GM12878 (cell line): Measurements from ENCODE around the gene BMP15.

ENCODE experiments used
- ATF3 ChIP-seq: IDR thresholded peaks from 2 replicates; pipeline ENCODE4 v1.6.1; 2011; ENCODE audit warnings: low read depth, mild to moderate bottlenecking, low read length, moderate library complexity, borderline replicate concordance; ENCODE audit errors: extremely low read depth
- CBX5 ChIP-seq: sonication (generic); IDR thresholded peaks from 2 replicates; pipeline ENCODE4 v1.6.1; 2016; ENCODE audit warnings: low read depth, moderate library complexity, mild to moderate bottlenecking, inconsistent platforms
- EZH2 ChIP-seq: IDR thresholded peaks from 2 replicates; pipeline ENCODE4 v1.6.1; 2012; ENCODE audit warnings: low read depth, mild to moderate bottlenecking, control low read depth, inconsistent platforms, low read length, borderline replicate concordance; ENCODE audit not compliant: control insufficient read depth
- HDAC2 ChIP-seq: fragments of 200-600 bp; sonication (generic); IDR thresholded peaks from 2 replicates; pipeline ENCODE4 v1.6.1; 2017
- JUND ChIP-seq: IDR thresholded peaks from 2 replicates; pipeline ENCODE4 v1.6.1; 2012; ENCODE audit warnings: low read depth, mild to moderate bottlenecking, low read length, improper control_type of control experiment, moderate library complexity
- POLR2A ChIP-seq: IDR thresholded peaks from 2 replicates; pipeline ENCODE4 v1.6.1; 2011; ENCODE audit warnings: low read depth, mild to moderate bottlenecking, low read length
- POLR2AphosphoS5 ChIP-seq: IDR thresholded peaks from 2 replicates; pipeline ENCODE4 v1.6.1; 2011; ENCODE audit warnings: mild to moderate bottlenecking, low read length, inconsistent platforms
- ZNF274 ChIP-seq: IDR thresholded peaks from one replicate; pipeline ENCODE4 v1.8.0; 2011; ENCODE audit not compliant: insufficient read length, insufficient read depth
- ZSCAN29 ChIP-seq: fragments of 450-650 bp; IDR thresholded peaks from 2 replicates; pipeline ENCODE4 v1.6.1; 2017; ENCODE audit warnings: mild to moderate bottlenecking, moderate library complexity
- TF ChIP-seq, protein P1 (sequence below), 3 experiments: IDR thresholded peaks in 2 of 3; conservative IDR thresholded peaks in 1 of 3; 2 replicates each; pipeline ENCODE4 v1.5.1; 2011; ENCODE audit warnings: low read depth in 3 of 3, low read length in 3 of 3, mild to moderate bottlenecking in 3 of 3, control low read depth in 2 of 3, moderate library complexity in 2 of 3, inconsistent platforms in 1 of 3, mixed read lengths in 1 of 3; ENCODE audit not compliant: control insufficient read depth in 2 of 3, insufficient read depth in 1 of 3; ENCODE audit errors: extremely low read depth in 1 of 3

DNA sequence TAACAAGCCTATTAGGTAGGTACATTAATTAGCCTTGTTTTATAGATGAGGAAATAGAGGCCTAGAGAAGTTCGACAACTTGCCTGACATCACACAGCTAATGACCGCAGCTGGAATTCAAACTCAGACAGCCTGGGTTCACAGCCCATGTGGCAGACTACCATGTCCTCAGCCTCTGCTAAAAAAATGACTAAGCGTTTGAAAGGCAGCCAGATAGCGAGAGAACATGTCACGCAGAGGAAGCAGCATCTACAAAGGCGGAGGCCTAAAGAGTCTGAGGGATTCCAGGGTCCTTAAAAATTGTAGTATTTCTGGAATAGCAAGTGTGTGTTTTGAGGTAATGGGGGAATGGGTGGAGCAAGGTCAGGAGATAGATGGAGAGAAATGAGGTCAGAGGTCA lies 33.2 kb upstream of the BMP15 start:
- no peak for TF ChIP-seq POLR2AphosphoS5
- no peak for TF ChIP-seq JUND
- TF ChIP-seq POLR2A, result no peak
- TF ChIP-seq CBX5, result no peak
- TF ChIP-seq, protein P1, sequence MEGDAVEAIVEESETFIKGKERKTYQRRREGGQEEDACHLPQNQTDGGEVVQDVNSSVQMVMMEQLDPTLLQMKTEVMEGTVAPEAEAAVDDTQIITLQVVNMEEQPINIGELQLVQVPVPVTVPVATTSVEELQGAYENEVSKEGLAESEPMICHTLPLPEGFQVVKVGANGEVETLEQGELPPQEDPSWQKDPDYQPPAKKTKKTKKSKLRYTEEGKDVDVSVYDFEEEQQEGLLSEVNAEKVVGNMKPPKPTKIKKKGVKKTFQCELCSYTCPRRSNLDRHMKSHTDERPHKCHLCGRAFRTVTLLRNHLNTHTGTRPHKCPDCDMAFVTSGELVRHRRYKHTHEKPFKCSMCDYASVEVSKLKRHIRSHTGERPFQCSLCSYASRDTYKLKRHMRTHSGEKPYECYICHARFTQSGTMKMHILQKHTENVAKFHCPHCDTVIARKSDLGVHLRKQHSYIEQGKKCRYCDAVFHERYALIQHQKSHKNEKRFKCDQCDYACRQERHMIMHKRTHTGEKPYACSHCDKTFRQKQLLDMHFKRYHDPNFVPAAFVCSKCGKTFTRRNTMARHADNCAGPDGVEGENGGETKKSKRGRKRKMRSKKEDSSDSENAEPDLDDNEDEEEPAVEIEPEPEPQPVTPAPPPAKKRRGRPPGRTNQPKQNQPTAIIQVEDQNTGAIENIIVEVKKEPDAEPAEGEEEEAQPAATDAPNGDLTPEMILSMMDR (IDR thresholded peaks at IDR 0.05 in 2 of 3, conservative IDR thresholded peaks at IDR 0.05 in 1 of 3; ENCODE audit: control insufficient read depth in 2 of 3, extremely low read depth in 1 of 3, insufficient read depth in 1 of 3, low read depth in 3 of 3, low read length in 3 of 3), result no peak
- no peak for TF ChIP-seq HDAC2
- TF ChIP-seq ZSCAN29, result no peak
- TF ChIP-seq ATF3, result no peak
- TF ChIP-seq ZNF274, result no peak
- TF ChIP-seq EZH2, result no peak
